Thoracic aorta (tissue), 2 donors: ENCODE measurements around the gene TRAF5. TPM values are rescaled to one million over a fixed set of nuclear protein-coding genes. Genes with fewer than 3 reads are reported as not detected.

Experiments used
- ATAC-seq: fragments of 150-250 bp; one replicate; pipeline ENCODE4 v1.8.0; 2017; ENCODE audit warnings: low read depth; ENCODE audit not compliant: insufficient number of reproducible peaks, low FRiP score
- DNase-seq: peaks from one replicate; pipeline ENCODE4 v3.0.0-alpha.2; 2020; ENCODE audit warnings: low spot score
- H3K27ac ChIP-seq, 2 donors: fragments of 200-600 bp; sonication (generic); 1 replicate in 1 of 2; 2 replicates in 1 of 2; pipeline ENCODE4 v1.5.1; 2016; ENCODE audit warnings: mild to moderate bottlenecking in 2 of 2, moderate library complexity in 2 of 2
- H3K27me3 ChIP-seq: fragments of 200-600 bp; sonication (generic); replicated peaks from 2 replicates; pipeline ENCODE4 v1.6.0; 2016; ENCODE audit warnings: mild to moderate bottlenecking; ENCODE audit not compliant: insufficient read depth
- H3K36me3 ChIP-seq: fragments of 200-600 bp; sonication (generic); one replicate; pipeline ENCODE4 v1.5.1; 2016
- H3K4me1 ChIP-seq, 2 donors: fragments of 200-600 bp; sonication (generic); 1 replicate in 1 of 2; 2 replicates in 1 of 2; pipeline versions ENCODE4 v1.5.1 to v1.6.0; 2016; ENCODE audit warnings: low read depth in 2 of 2, mild to moderate bottlenecking in 1 of 2; ENCODE audit not compliant: control insufficient read depth in 1 of 2
- H3K4me3 ChIP-seq: fragments of 200-600 bp; sonication (generic); 2 replicates; pipeline ENCODE4 v1.5.1; 2016; ENCODE audit warnings: mild to moderate bottlenecking
- H3K9me3 ChIP-seq: fragments of 200-600 bp; sonication (generic); 2 replicates; pipeline ENCODE4 v1.5.1; 2016
- CTCF ChIP-seq: fragments of 200-600 bp; sonication (generic); IDR thresholded peaks from one replicate; pipeline ENCODE4 v1.5.1; 2019; ENCODE audit warnings: antibody characterized with exemption
- total RNA-seq, 2 donors: library from RNA; depleted of rRNA; stranded (reverse); fragments of >200 nt; gene quantifications; one replicate each; pipeline versions ENCODE4 v1.1.0 to v1.2.3, GENCODE V29; 2016

TRAF5 gene
- total RNA-seq, 2 donors from 2014 or later = 55.8 to 62.7 TPM

GRCh38 chr1:211335522-211336157 is 9.0 kb downstream of the TRAF5 start:
- Histone ChIP-seq H3K4me1 (peaks cover 41 to 89% of the 10 kb centered on the region in 2 donors), H3K4me3 (no peak overlapping the region), H3K36me3 (no peaks in the 10 kb centered on the region), H3K27ac (no peak overlapping the region), H3K27me3 (no peaks in the 10 kb centered on the region), H3K9me3 (no peaks in the 10 kb centered on the region)
- DNase-seq (no peak), ATAC-seq (no peak)
- TF ChIP-seq CTCF = no peak

GRCh38 chr1:211336161-211336560 is 9.5 kb downstream of the TRAF5 start:
- DNase-seq = no peak
- Histone ChIP-seq H3K4me3 (no peak overlapping the region), H3K4me1 (peaks cover 42 to 89% of the 10 kb centered on the region in 2 donors), H3K27me3 (no peaks in the 10 kb centered on the region), H3K27ac (no peak overlapping the region), H3K9me3 (no peaks in the 10 kb centered on the region), H3K36me3 (no peaks in the 10 kb centered on the region)
- TF ChIP-seq CTCF = no peak
- ATAC-seq = no peak

GRCh38 chr1:211336775-211337174 is 10.1 kb downstream of the TRAF5 start:
- no peaks in the 10 kb centered on the region for H3K9me3 ChIP-seq
- DNase-seq = no peak
- H3K4me1 ChIP-seq = peaks cover 36 to 85% of the 10 kb centered on the region in 2 donors
- no peaks in the 10 kb centered on the region for H3K36me3 ChIP-seq
- no peak overlapping the region for H3K27ac ChIP-seq
- no peak overlapping the region for H3K4me3 ChIP-seq
- ATAC-seq = no peak
- H3K27me3 ChIP-seq = no peaks in the 10 kb centered on the region
- no peak for TF ChIP-seq CTCF

GRCh38 chr1:211337430-211338223 is 11.0 kb downstream of the TRAF5 start:
- DNase-seq = no peak
- no peak for TF ChIP-seq CTCF
- Histone ChIP-seq H3K27me3 (no peaks in the 10 kb centered on the region), H3K9me3 (no peaks in the 10 kb centered on the region), H3K27ac (no peak overlapping the region), H3K4me3 (no peak overlapping the region), H3K36me3 (no peaks in the 10 kb centered on the region), H3K4me1 (peaks cover 27 to 79% of the 10 kb centered on the region in 2 donors)
- ATAC-seq = no peak

- no peak overlapping the region for H3K4me3 ChIP-seq
- TF ChIP-seq CTCF = no peak
- no peak for DNase-seq
- no peaks in the 10 kb centered on the region for H3K9me3 ChIP-seq
- H3K4me1 ChIP-seq = peaks cover 26 to 80% of the 10 kb centered on the region in 2 donors
- ATAC-seq = no peak
- no peak overlapping the region for H3K27ac ChIP-seq
- no peaks in the 10 kb centered on the region for H3K36me3 ChIP-seq
- no peaks in the 10 kb centered on the region for H3K27me3 ChIP-seq
Measured at GRCh38 chr1:211338224-211338620, 11.6 kb downstream of the TRAF5 start.
